GM19023 (cell line): ENCODE results near the gene DHPS.
A peak's percentile ranks its signal among the peaks of the same experiment; 100 is the strongest.

Source experiments
- ATAC-seq: cut with Tn5 transposase; IDR thresholded peaks from one replicate; pipeline ENCODE4 v1.9.1; 2021; ENCODE audit warnings: mild to moderate bottlenecking, moderate library complexity; ENCODE audit not compliant: unreplicated experiment

Gene DHPS

GRCh38 chr19:12675940-12676339, 5.7 kb downstream of the DHPS start:
- ATAC-seq = no peak

GRCh38 chr19:12675399-12675798, 6.3 kb downstream of the DHPS start:
- ATAC-seq = no peak

- ATAC-seq = no peak
Measured at GRCh38 chr19:12672744-12673143, 8.9 kb downstream of the DHPS start.

GRCh38 chr19:12670159-12670928, 11.3 kb downstream of the DHPS start:
- ATAC-seq = no peak

- ATAC-seq = no peak
Measured at GRCh38 chr19:12669270-12670158, 12.2 kb downstream of the DHPS start.

- ATAC-seq = no peak
Measured at GRCh38 chr19:12668932-12669269, 12.8 kb downstream of the DHPS start.

- ATAC-seq = no peak
Measured at GRCh38 chr19:12668346-12668745, 13.3 kb downstream of the DHPS start.

GRCh38 chr19:12667731-12668302, 13.9 kb downstream of the DHPS start:
- ATAC-seq = no peak

- ATAC-seq = peak; percentile 63
Measured at GRCh38 chr19:12666265-12667048, 15.2 kb downstream of the DHPS start, which contains the start of the genes MAN2B1 and WDR83. TSS of gene MAN2B1 (minus strand) at chr19:12666742. CDS start at chr19:12666701, 41 bp downstream. TSS of gene WDR83 (plus strand) at chr19:12666807. CDS start at chr19:12669791, 2,984 bp downstream.

- ATAC-seq = no peak
Measured at GRCh38 chr19:12665671-12666264, 15.9 kb downstream of the DHPS start.

GRCh38 chr19:12665281-12665573, 16.5 kb downstream of the DHPS start:
- no peak for ATAC-seq

- no peak for ATAC-seq
Measured at GRCh38 chr19:12664406-12665280, 17.0 kb downstream of the DHPS start.

GRCh38 chr19:12660980-12661379, 20.7 kb downstream of the DHPS start:
- no peak for ATAC-seq

- ATAC-seq = no peak
Measured at GRCh38 chr19:12657966-12658365, 23.7 kb downstream of the DHPS start.

GRCh38 chr19:12656899-12657571, 24.6 kb downstream of the DHPS start:
- no peak for ATAC-seq

- no peak for ATAC-seq
Measured at GRCh38 chr19:12655546-12655945, 26.1 kb downstream of the DHPS start.

GRCh38 chr19:12652219-12652618, 29.5 kb downstream of the DHPS start:
- no peak for ATAC-seq

- ATAC-seq = no peak
Measured at GRCh38 chr19:12649941-12650340, 31.7 kb downstream of the DHPS start.

- ATAC-seq = no peak
Measured at GRCh38 chr19:12648088-12648487, 33.6 kb downstream of the DHPS start.
